ENCODE results near the gene SBK2.
A peak's percentile ranks its signal among the peaks of the same experiment; 100 is the strongest.
"Not testable (repeated sequence)": the region's sequence is repeated elsewhere in the genome, so short reads cannot be mapped to it uniquely, and the experiment has no call there.

The SBK2 gene

DNA sequence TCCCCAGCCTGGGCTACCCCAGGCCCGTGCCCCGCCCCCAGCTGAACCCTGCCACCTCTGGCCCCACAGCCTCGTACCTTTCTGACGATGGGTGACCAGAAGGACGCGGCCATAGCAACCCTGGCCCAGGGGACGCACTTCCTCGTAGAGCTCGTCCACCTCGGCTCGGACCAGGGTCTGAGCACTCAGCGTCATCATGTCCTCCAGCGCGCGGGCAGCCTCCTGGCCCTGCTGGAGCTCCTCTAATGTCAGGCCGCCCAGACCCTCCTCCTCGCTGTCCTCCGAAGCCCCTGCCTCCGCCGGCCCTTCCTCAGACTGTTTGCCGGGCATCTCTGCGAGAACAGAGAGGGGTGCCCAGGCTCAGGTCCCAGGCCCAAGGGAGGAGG, 975 bp downstream of the SBK2 start:
- DNase-seq (ENCODE audit: low read depth): no peak

DNA sequence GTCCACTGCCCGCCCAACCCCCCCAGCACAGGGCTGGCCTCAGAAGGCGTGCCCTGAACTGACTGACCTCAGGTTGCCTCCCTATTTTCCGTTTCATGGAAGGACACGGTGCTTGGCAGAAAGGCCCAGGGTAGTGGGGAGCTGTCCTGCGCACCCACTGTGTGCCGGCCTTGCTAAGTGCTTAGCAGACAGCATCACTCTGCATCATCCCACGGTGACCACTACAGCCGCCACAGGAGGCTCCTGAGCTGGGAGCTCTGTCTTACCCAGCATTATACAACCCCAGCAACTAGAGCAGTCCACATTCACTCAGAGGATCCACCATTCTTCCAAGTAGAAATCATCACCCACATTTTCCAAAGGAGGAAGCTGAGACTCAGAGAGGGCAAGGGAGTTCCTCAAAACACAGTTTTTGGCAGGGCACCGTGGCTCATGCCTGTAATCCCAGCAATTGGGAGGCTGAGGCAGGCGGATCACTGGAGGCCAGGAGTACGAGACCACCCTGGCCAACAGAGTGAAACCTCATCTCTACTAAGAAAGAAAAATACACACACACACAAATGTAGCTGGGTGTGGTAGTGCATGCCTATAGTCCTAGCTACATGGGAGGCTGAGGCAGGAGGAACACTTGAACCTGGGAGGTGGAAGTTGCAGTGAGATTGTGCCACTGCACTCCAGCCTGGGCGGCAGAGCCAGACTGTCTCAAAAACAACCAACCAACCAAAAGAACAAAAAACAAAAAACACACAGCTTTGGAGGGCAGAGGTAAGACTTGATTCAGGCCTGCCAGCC, 1.6 kb downstream of the SBK2 start:
- no peak for DNase-seq (ENCODE audit: low read depth)

DNA sequence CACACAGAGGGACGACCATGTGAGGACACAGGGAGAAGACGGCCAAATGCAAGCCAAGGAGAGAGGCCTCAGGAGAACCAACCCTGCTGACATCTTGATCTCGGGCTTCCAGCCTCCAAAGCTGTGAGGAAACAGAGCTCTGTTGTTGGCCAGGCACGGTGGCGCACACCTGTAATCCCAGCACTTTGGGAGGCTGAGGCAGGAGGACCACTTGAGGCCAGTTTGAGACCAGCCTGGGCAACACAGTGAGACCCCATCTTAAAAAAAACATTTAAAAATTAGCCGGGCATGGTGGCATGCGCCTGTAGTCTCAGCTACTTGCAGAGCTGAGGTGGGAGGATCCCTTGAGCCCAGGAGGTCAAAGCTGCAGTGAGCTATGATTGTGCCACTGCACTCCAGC, 2.7 kb downstream of the SBK2 start:
- not testable (repeated sequence) for DNase-seq (ENCODE audit: low read depth)

DNA sequence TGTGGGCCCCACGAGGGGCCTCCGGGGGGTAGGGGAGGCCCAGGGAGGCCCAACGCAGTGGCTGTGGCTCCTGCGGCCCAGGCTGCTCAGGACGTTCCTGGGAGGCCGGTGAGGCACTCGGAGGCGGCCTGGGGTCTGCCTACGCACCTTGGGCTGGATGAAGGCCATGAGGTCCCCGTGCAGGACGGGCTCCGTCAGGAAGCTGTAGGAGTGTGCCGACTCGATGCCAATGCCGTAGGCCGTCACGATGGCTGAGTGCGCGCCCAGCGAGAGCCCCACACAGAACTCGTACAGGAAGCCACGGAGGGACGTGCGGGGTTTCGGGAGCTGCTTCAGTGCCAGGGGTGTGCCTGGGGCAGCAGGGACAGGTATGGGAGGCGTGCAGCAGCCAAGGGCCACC, 5.9 kb downstream of the SBK2 start:
- DNase-seq (ENCODE audit: low read depth): no peak

DNA sequence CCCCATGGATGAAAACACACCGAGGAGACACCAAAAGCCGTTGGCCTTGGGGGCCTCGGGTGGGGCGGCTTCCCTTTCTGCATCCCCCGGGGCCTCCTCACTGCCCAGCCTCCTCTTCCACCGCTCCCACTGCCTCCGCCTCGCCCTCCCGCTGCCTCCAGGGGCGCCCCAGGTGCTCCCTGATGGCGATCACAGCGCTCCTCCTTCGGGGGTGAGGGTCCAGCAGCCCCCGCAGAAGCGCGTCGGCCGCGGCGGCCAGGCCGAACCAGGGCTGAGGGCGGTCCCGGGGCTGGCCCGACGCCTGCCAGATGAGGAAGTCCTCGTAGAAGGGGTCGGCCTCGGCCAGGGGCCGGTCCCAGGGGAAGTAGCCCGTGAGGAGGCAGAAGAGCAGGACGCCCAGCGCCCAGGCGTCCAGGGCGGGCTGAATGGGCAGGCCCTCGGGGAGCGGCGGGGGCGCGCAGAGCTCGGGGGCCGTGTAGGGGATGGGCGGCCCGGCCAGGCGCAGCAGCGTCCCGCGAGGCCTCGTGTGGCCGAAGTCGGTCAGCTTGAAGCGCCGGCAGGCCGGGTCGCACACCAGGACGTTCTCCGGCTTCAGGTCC, 7.2 kb downstream of the SBK2 start:
- no peak for DNase-seq (ENCODE audit: low read depth)

DNA sequence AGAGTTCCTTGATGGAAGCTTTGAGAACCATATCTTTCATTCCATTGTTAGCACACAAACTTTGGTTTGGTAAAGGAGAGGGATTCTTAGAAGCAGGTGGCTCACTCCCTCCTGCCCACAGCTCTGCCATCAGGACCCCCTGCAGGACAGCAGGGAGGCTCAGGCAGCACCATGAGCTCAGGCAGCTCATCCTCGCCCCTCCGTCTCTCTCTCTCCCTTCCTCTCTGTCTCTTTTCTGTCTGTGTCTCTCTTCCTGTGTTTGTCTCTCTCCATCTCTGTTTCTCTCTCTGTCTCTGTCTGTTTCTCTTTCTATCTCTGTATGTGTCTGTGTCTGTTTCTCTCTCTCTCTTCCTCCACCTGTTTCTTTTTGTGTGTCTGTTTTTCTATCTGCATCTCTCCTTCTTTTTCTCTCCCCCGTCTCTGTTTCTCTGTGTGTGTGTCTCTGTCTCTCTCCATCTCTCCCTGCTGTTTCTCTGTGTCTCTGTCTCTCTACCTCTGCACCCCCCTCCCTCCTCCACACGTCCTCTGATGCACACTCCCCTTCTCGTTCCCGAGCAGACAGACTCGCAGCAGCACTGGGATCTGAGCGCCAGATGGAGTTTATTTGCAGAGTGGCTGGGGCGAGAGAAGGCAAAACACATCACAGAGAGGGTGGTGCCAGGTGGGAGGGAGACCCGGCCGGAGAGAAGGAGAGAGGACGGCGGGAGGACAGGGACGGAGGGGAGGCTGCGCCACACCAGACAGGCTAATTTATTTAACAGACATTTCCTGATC, 8.7 kb downstream of the SBK2 start:
- no peak for DNase-seq (ENCODE audit: low read depth)

DNA sequence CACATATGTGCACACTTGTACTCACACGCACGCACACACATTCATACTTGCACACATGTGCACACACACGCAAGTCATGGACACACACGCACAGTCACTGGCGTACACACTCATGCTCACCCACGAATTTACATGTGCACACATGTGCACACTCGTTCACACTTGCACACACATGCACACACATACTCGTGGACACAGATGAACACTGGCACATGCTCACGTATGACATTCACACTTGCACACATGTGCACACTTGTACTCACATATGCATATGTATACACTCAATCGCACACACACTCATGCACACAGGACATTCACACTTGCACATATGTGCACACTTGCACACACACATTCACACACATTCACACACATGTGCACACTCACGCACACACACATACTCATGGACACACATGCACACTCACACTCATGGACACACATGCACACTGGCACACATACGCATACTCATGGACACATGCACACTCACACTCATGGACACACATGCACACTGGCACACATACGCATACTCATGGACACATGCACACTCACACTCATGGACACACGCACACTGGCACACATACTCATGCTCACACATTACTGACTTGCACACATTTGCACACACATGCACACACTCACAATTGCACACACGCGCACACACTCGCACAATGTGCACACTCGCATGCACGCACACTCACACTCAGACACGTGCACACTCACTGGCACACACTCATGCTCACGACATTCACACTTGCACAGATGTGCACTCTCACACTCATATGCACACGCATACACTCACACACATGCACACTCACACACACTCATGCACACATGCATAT, 9.5 kb downstream of the SBK2 start:
- DNase-seq (ENCODE audit: low read depth): no peak

DNA sequence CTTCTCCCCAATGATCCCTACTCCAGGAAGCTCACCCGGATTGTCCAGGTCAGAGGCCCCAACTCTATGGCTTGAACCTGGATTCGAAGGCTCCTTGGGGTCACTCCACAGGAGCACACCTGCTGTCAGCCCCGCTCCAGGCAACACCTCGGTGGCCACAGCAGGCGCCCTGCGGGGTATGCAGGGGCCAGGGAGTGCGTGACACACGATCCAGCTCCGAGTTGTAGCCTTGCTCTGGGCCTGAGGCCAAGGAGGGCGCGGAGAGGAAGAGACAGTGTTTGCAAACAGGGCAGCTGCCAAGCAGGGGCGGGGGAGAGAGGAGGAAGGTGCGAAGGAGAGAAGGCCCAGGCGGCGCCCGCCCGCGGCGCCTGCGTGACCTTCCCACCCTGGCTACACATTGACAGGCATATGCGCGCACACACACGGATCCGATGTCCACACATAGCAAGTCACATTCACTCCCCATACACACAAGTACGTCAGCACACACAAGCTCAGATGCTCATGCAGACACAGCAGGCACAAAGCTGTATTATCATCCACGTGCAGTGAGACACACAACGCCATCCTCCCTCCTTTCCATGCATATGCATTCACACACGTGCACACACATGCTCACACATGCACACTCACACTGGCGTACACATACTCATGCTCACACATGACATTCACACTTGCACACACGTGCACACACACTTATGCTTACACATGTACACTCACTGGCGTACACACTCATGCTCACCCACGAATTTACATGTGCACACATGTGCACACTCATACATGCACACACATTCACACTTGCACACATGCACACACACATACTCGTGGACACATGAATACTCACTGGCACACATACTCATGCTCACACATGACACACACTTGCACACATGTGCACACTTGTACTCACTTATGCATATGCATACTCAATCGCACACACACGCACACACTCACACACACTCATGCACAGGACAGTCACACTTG, 10.4 kb downstream of the SBK2 start:
- DNase-seq (ENCODE audit: low read depth): no peak

DNA sequence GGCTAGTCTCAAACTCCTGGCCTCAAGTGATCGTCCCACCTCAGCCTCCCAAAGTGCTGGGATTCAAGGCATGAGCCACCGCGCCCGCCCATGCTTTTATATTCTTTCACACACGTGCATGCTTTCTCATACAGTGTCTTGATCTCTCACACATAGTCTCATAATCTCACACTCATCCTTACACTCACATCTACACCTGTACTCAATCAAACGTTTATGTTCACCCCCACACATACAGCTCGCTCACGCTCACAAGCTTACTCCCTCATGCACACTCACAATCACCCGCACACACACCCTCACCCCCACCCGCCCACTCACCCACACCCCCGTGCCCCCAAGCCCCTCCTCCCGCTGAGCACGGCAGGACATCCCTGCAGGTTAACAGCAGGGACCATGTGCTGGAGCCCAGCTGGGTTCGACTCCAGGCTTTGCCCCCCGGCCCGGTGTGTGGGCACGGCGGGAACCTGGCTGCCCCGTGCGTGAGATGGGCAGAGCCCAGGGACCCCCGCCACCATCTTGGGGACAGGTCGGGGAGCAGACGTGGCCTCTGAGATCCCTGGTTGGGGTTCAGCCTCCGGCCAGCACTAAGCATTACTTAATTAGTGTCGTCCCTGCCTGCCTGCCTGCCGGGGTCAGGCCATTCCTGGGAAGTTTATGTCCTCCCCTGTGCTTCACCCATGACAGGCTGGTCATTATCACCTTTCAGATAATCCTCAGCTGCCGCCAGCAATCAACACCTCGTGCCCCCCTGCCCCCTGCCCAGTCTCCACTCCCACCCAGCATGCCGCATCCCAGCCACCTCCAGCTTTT, 11.4 kb downstream of the SBK2 start:
- no peak for DNase-seq (ENCODE audit: low read depth)

DNA sequence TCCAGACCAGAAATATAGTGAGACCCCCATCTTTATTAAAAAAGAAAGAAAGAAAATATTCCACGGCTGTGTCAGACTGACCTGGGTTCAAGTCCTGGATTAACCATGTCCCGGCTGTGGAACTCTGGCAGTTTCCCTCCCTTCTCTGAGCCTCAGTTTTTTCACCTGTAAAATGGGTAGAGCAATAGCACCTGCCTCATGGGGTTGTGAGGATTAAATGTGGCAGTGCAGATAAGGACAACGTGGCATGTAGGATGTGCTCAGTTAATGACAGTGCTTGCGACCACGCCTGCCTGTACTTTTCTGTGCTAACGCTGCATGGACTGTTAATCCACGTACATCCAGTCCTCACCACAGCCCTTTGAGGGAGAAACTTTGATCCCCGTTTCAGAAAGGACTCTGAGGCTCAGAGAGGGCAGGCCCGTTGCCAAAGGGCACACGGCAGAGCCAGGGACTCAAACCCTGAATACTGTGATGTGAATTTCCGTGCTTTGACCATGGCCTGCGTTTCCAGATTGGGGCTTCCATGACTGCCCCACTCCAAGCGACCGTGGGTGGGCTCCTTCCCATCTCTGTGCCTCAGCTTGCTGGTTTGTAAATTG, 16.1 kb downstream of the SBK2 start:
- no peak for DNase-seq (ENCODE audit: low read depth)

DNA sequence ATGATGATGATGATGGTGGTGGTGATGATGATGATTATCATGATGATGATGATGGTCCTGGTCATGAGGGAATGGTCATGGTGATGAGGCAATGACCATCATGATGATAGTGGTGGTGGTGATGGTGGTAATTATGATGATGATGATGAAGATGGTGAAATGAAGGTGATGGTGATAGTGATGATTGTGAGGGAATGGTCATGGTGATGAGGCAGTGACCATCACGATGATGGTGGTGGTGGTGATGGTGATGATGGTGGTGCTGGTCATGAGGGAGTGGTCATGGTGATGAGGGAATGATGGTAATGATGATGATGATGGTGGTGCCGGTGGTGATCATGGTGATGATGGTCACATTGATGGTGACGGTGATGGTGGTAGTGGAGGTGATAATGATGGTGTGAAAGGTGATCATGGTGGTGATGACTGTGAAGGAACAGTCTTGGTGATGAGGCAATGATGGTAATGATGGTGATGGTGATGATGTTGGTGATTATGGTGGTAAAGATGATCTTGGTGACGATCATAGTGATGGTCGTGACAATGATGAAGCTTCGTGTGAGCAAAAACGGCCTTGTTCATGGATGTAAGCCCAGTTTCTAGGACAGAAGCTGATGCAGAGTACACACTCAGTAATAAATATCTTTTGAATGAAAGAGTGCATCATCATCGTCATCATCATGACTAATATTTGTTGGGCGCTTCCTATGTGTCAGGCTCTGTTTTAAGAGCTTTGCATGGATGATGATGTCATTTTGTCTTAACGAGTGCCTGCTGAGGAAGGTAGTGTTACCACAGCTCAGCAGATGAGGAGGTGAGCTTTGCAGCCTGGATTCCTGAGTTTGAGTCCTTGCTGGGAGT, 17.3 kb downstream of the SBK2 start:
- DNase-seq (ENCODE audit: low read depth): peak; percentile 53

DNA sequence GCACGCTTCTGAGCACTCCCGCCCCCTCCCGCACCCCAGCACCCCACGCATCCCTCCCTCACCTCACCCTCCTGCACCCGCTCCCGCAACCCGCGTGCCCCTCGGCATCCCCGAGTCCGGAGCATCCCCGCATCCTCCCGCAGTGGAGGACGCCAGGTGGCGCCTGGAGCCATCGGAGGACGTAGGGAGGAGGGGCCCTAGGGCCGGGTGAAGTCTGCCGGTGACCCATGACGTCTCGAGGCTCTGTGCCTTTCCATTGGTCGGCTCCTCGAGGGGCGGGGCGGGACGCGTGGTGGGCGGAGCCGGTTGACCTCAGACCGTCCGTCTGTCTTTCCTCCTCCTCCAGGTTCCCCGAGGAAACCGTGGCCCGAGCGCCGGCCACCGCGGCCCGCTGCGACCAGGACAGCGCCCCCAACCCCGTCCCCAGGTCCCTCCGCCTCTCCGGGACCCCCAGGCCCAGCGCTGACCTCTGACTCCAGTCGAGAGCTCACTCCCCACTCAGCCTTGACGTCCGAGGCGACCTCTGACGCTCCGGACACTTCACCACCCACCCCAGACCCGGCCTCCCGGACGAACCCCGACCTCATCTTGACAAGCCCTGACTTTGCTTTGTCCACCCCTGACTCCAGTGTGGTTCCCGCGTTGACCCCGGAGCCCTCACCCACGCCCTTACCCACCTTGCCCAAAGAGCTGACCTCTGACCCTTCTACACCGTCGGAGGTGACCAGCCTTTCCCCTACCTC, 19.9 kb downstream of the SBK2 start:
- DNase-seq (ENCODE audit: low read depth): peak; percentile 83

DNA sequence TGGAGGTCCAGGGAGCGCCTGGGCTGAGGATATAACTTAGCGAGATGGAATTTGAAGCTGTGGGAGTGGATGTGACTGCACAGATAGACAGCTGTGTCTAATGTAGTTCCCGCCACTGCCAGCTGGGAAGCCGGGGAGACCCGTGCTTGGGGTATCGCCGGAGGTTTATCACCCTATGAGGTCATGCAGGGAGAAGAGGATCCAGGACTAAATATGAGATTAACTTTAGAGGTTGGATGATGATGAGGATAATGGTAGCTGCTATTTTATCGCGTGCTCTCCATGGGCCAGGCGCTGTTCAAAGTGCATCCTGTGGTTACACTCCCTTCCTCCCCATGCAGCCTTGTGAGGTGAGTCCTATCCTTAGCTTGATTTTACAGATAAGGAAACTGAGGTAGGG, 28.8 kb downstream of the SBK2 start:
- no peak for DNase-seq (ENCODE audit: low read depth)

DNA sequence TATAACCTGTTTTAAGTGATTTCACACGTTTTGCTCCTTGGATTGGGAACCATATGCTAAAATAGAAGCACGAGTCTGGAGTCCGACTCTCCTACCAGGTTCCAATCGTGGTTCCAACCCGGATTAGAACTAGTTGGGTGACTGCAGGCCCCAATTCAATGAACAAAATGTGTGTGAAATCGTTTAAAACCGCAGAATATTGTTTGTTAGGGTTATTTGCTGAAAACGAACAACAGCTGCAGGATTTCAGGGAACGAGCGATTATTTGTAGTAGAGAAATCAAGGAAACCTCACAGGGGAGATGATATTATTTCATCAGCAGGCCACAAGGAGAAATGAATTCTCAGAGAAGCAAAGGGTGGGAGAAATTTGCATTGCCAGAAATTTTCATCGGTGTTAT, 32.0 kb downstream of the SBK2 start:
- no peak for DNase-seq (ENCODE audit: low read depth)

DNA sequence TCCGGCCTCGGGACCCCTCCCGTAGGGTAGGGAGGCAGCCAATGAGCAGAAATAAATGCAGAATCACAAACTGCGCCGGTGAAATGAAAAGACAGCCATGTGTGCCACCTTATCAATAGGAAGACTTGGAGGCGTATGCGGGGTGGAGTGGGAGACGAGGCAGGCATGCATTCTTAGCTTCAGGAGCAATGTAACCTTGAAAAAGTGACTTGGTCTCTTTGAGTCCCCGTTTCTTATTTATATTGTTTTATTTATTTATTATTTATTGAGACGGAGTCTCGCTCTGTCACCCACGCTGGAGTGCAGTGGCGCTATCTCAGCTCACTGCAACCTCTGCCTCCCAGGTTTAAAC, 32.7 kb downstream of the SBK2 start:
- DNase-seq (ENCODE audit: low read depth): no peak

DNA sequence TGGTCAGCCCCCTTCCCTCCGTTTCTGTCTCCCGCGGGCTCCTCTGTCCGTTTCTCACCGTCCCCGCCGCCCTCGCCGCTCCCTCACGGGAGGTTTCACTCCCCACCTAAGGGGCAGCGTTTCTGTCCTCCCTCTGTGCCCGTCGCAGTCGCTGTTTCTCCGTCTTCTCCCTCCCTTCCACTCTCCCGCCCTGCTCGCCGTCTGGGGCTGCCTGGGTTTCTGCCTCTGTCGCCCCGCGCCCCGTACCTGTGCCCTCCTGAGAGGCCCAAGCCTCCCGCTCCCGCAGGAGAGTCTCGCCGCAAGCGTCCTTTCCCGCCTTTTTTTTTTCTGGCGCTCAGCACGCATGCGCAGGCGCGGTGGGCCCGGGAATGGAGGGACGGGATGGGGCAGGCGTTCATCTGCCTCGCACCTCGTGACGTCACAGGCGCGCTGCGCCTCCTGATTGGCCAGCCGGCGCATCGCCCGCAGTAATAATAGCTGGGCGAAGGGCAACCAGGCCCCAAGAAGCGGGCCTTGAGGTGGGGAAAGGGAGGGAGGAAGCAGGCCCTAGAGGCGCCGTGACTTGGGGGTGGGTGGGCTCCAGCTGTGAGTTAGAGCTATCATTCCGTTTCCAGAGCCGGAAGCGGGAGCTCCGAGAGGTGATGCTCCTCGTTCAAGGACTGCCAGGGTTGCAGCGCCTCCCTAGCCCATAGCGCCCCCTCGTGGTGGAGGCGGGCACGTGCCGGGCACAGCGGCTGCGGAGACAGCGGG, 33.3 kb downstream of the SBK2 start:
- peak; percentile 95 for DNase-seq (ENCODE audit: low read depth)

DNA sequence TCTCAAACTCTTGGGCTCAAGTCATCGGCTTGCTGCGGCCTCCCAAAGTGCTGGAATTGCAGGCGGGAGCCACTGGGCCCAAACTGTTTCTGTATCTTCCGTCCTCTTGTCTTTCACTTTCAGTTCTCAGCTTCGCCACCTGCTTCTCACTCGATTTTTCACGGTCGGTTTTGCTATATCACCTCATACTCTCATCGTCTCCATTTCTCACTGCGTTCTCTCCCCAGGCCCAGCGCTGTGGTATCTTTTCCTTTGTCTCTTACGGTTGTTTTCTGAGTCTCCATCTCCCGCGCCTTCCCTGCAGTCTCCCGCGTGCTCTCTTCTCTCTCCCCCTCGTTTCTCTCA, 33.8 kb downstream of the SBK2 start:
- DNase-seq (ENCODE audit: low read depth): no peak

Measured in HS-27A (cell line).